DND-41 (cell line): ENCODE results near the gene PTPRN2.

ENCODE experiments used
- ATAC-seq: fragments of 200-7000 bp; cut with Tn5 transposase; 3 replicates; pipeline ENCODE4 v1.9.1; 2021; ENCODE audit warnings: low read depth; ENCODE audit not compliant: insufficient read depth
- DNase-seq: peaks from one replicate; pipeline ENCODE4 v3.0.0-alpha.2; 2020
- H2AFZ ChIP-seq: 2 replicates; pipeline ENCODE4 v1.6.0; 2012; ENCODE audit warnings: low read depth, low read length
- H3K27ac ChIP-seq: 2 replicates; pipeline ENCODE4 v1.5.1; 2012; ENCODE audit warnings: low read length, inconsistent platforms
- H3K27me3 ChIP-seq: fragments of 200-600 bp; sonication (generic); 2 replicates; pipeline ENCODE4 v1.6.0; 2012; ENCODE audit warnings: low read length, mild to moderate bottlenecking, inconsistent platforms; ENCODE audit not compliant: insufficient read depth, poor library complexity
- H3K36me3 ChIP-seq: 2 replicates; pipeline ENCODE4 v1.5.1; 2012; ENCODE audit warnings: low read length, inconsistent platforms; ENCODE audit not compliant: insufficient read depth
- H3K4me1 ChIP-seq: 2 replicates; pipeline ENCODE4 v1.5.1; 2012; ENCODE audit warnings: mild to moderate bottlenecking, low read length; ENCODE audit not compliant: insufficient read depth
- H3K4me2 ChIP-seq: 2 replicates; pipeline ENCODE4 v1.6.0; 2012; ENCODE audit warnings: mild to moderate bottlenecking, moderate library complexity, low read length, inconsistent platforms; ENCODE audit not compliant: insufficient read depth
- H3K4me3 ChIP-seq, 2 experiments: fragments of 200-600 bp in 1 of 2; shearing (Covaris generic) in 1 of 2; 2 replicates each; pipeline ENCODE4 v1.5.1; 2012 to 2016; ENCODE audit warnings: inconsistent platforms in 2 of 2, low read length in 2 of 2, mild to moderate bottlenecking in 2 of 2, low read depth in 1 of 2, moderate library complexity in 1 of 2
- H3K79me2 ChIP-seq: 2 replicates; pipeline ENCODE4 v1.6.0; 2012; ENCODE audit warnings: low read length, inconsistent platforms; ENCODE audit not compliant: insufficient read depth
- H3K9ac ChIP-seq: 2 replicates; pipeline ENCODE4 v1.6.0; 2012; ENCODE audit warnings: low read depth, mild to moderate bottlenecking, inconsistent platforms, low read length, moderate library complexity
- H3K9me3 ChIP-seq: 2 replicates; pipeline ENCODE4 v1.5.1; 2012; ENCODE audit warnings: low read length, moderate library complexity, mild to moderate bottlenecking, inconsistent platforms; ENCODE audit not compliant: insufficient read depth, severe bottlenecking
- H4K20me1 ChIP-seq: 2 replicates; pipeline ENCODE4 v1.6.0; 2012; ENCODE audit warnings: low read length; ENCODE audit not compliant: insufficient read depth
- CTCF ChIP-seq: IDR thresholded peaks from 2 replicates; pipeline ENCODE4 v1.5.1; 2012; ENCODE audit warnings: borderline replicate concordance, low read length, moderate library complexity, mild to moderate bottlenecking; ENCODE audit not compliant: poor library complexity, severe bottlenecking; ENCODE audit errors: extremely low read depth
- EZH2 ChIP-seq: IDR thresholded peaks from 3 replicates; pipeline ENCODE4 v1.6.1; 2012; ENCODE audit warnings: borderline replicate concordance, low read depth, mild to moderate bottlenecking, moderate library complexity, low read length, inconsistent platforms; ENCODE audit not compliant: severe bottlenecking

The PTPRN2 gene

GRCh38 chr7:158402471-158402870 is 185.2 kb downstream of the PTPRN2 start:
- H3K27me3 ChIP-seq, result no peaks in the 10 kb centered on the region
- H3K79me2 ChIP-seq, result no peaks in the 10 kb centered on the region
- H3K36me3 ChIP-seq, result no peaks in the 10 kb centered on the region
- peaks cover 5% of the 10 kb centered on the region for H3K9me3 ChIP-seq
- no peak overlapping the region for H3K4me2 ChIP-seq
- no peak overlapping the region for H3K27ac ChIP-seq
- ATAC-seq (no peak), DNase-seq (no peak)
- no peaks in the 10 kb centered on the region for H3K4me1 ChIP-seq
- H3K4me3 ChIP-seq, result no peak overlapping the region
- H4K20me1 ChIP-seq, result no peaks in the 10 kb centered on the region
- H2AFZ ChIP-seq, result no peak overlapping the region
- H3K9ac ChIP-seq, result no peak overlapping the region
- no peak for TF ChIP-seq CTCF
- no peak for TF ChIP-seq EZH2

GRCh38 chr7:158401826-158402225 is 185.8 kb downstream of the PTPRN2 start:
- Histone ChIP-seq H3K4me2 (no peak overlapping the region), H3K79me2 (no peaks in the 10 kb centered on the region), H3K9ac (no peak overlapping the region), H3K9me3 (peaks cover 5% of the 10 kb centered on the region), H3K4me3 (no peak overlapping the region), H3K4me1 (no peaks in the 10 kb centered on the region), H3K27me3 (no peaks in the 10 kb centered on the region), H3K36me3 (no peaks in the 10 kb centered on the region), H4K20me1 (no peaks in the 10 kb centered on the region), H3K27ac (no peak overlapping the region), H2AFZ (no peak overlapping the region)
- ATAC-seq, result no peak
- TF ChIP-seq EZH2, result no peak
- TF ChIP-seq CTCF, result no peak
- no peak for DNase-seq

GRCh38 chr7:158401295-158401694 is 186.3 kb downstream of the PTPRN2 start:
- H4K20me1 ChIP-seq, result no peaks in the 10 kb centered on the region; the same call in 1 of the 2 replicates
- H3K9ac ChIP-seq, result no peak overlapping the region
- H3K4me2 ChIP-seq, result no peak overlapping the region
- H3K79me2 ChIP-seq, result no peaks in the 10 kb centered on the region
- H3K36me3 ChIP-seq, result no peaks in the 10 kb centered on the region
- TF ChIP-seq EZH2, result no peak
- TF ChIP-seq CTCF, result no peak
- H3K27me3 ChIP-seq, result no peaks in the 10 kb centered on the region
- no peaks in the 10 kb centered on the region for H3K4me1 ChIP-seq
- H3K27ac ChIP-seq, result no peak overlapping the region
- no peak overlapping the region for H2AFZ ChIP-seq
- peaks cover 5% of the 10 kb centered on the region for H3K9me3 ChIP-seq
- DNase-seq (no peak), ATAC-seq (no peak)
- no peak overlapping the region for H3K4me3 ChIP-seq

GRCh38 chr7:158400601-158401225 is 186.9 kb downstream of the PTPRN2 start:
- no peak for DNase-seq
- Histone ChIP-seq H2AFZ (no peak overlapping the region), H3K9me3 (peaks cover 5% of the 10 kb centered on the region), H3K4me3 (no peak overlapping the region), H3K4me1 (no peaks in the 10 kb centered on the region), H3K27ac (no peak overlapping the region), H3K9ac (no peak overlapping the region), H4K20me1 (no peaks in the 10 kb centered on the region; the same call in 1 of the 2 replicates), H3K27me3 (no peaks in the 10 kb centered on the region), H3K4me2 (no peak overlapping the region), H3K36me3 (no peaks in the 10 kb centered on the region), H3K79me2 (no peaks in the 10 kb centered on the region)
- no peak for ATAC-seq
- TF ChIP-seq CTCF, result no peak
- no peak for TF ChIP-seq EZH2
